PC-9 (cell line): Measurements from ENCODE around the gene KCNJ16.

Source experiments
- EZH2 ChIP-seq: fragments of 200-600 bp; sonication (generic); IDR thresholded peaks from 2 replicates; pipeline ENCODE4 v1.8.0; 2017; ENCODE audit warnings: antibody characterized with exemption, low read depth
- TF ChIP-seq, protein P1 (sequence below): fragments of 200-600 bp; sonication (generic); conservative IDR thresholded peaks from 2 replicates; pipeline ENCODE4 v1.6.1; 2017; ENCODE audit warnings: mixed run types, antibody characterized with exemption, mild to moderate bottlenecking, moderate library complexity

DNA sequence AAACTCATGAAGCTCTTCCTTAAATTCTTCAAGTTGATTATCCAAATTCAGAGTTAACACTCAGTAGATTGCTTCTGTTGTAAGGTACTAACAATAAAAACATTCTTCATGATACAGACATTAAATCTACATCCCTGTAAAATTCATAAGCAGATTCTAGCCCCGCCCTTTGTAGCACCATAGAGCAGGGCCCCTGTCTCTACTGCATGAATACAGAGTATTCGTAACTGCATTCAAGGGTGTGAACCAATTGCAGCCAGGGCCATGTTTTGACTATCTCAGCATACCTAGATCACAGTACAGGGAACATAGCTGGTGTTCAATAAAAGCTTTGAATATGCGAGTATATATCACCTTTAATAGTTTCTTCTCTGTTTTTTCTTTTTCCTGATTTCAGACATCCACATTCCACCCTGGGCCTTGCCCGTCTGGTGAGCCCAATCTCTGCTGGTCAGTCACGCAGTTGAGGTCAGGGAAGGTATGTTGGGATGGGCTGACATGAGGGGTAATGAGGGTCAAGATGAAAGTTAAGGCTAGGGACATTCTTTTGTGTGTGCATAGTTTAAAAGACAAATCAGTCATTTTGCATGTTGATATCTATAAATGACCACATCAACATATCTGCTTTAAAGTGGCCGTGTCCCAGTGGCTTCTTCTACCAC is 33.0 kb downstream of the KCNJ16 start:
- TF ChIP-seq, protein P1, sequence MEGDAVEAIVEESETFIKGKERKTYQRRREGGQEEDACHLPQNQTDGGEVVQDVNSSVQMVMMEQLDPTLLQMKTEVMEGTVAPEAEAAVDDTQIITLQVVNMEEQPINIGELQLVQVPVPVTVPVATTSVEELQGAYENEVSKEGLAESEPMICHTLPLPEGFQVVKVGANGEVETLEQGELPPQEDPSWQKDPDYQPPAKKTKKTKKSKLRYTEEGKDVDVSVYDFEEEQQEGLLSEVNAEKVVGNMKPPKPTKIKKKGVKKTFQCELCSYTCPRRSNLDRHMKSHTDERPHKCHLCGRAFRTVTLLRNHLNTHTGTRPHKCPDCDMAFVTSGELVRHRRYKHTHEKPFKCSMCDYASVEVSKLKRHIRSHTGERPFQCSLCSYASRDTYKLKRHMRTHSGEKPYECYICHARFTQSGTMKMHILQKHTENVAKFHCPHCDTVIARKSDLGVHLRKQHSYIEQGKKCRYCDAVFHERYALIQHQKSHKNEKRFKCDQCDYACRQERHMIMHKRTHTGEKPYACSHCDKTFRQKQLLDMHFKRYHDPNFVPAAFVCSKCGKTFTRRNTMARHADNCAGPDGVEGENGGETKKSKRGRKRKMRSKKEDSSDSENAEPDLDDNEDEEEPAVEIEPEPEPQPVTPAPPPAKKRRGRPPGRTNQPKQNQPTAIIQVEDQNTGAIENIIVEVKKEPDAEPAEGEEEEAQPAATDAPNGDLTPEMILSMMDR: no peak
- TF ChIP-seq EZH2: no peak
